Measurements from ENCODE around the gene NOS1. TPM values are rescaled to one million over a fixed set of nuclear protein-coding genes. Genes with fewer than 3 reads are reported as not detected.

NOS1 gene
- total and polyA plus RNA-seq, 10 donors: 0.03 to 0.22 (median 0.04) TPM; not detected in 6

- no peak for DNase-seq
- intact Hi-C loops (cut with DNase I; ENCODE audit: low total_unique reads): no loop called here
- TF ChIP-seq CTCF (IDR thresholded peaks at IDR 0.05 in 8 of 11, conservative IDR thresholded peaks at IDR 0.05 in 3 of 11) (no peak), POLR2AphosphoS5 (IDR thresholded peaks at IDR 0.05) (no peak)
These were observed 16.7 kb downstream of the NOS1 start for GRCh38 chr12:117344716-117345115.

GRCh38 chr12:117343849-117344248, 17.6 kb downstream of the NOS1 start:
- TF ChIP-seq CTCF (IDR thresholded peaks at IDR 0.05 in 8 of 11, conservative IDR thresholded peaks at IDR 0.05 in 3 of 11) (no peak), POLR2AphosphoS5 (IDR thresholded peaks at IDR 0.05) (no peak), POLR2A (IDR thresholded peaks at IDR 0.05) (no peak)
- no peak overlapping the region for H3K27ac ChIP-seq
- peaks cover 0 to 11% (median 3%) of the 10 kb centered on the region in 8 donors for H3K9me3 ChIP-seq
- no peaks in the 10 kb centered on the region for H3K4me1 ChIP-seq
- no peak for DNase-seq
- H3K27me3 ChIP-seq (replicated peaks in 1 of 7): peaks cover 0 to 24% (median 0%) of the 10 kb centered on the region in 7 donors
- no peak overlapping the region for H3K4me3 ChIP-seq
- 71 to 94% (median 84%) methylated on average over 1 of the region's 1 CpG for WGBS, 5 donors
- intact Hi-C loops (cut with DNase I; ENCODE audit: low total_unique reads): no loop called here
- no peaks in the 10 kb centered on the region for H3K36me3 ChIP-seq

More at GRCh38 chr12:117344716-117345115, 16.7 kb downstream of the NOS1 start:
- Histone ChIP-seq H3K4me3 (no peak overlapping the region), H3K4me1 (no peaks in the 10 kb centered on the region), H3K36me3 (no peaks in the 10 kb centered on the region), H3K9me3 (peaks cover 0 to 11% (median 3%) of the 10 kb centered on the region in 8 donors), H3K27me3 (replicated peaks in 1 of 7) (peaks cover 0 to 24% (median 0%) of the 10 kb centered on the region in 7 donors), H3K27ac (no peak overlapping the region)
- WGBS, 5 donors: 85 to 93% (median 92%) methylated on average over 4 to 5 of the region's 5 CpGs

- Histone ChIP-seq H3K27me3 (replicated peaks in 1 of 7) (peaks cover 0 to 26% (median 0%) of the 10 kb centered on the region in 7 donors), H3K36me3 (no peaks in the 10 kb centered on the region), H3K4me1 (no peaks in the 10 kb centered on the region), H3K27ac (no peak overlapping the region), H3K9me3 (peaks cover 0 to 11% (median 3%) of the 10 kb centered on the region in 8 donors), H3K4me3 (no peak overlapping the region)
- WGBS, 5 donors: 32 to 49% (median 39%) methylated on average over 4 of the region's 4 CpGs
- intact Hi-C loops (cut with DNase I; ENCODE audit: low total_unique reads): no loop called here
- DNase-seq: no peak
- no peak for TF ChIP-seq CTCF (IDR thresholded peaks at IDR 0.05 in 8 of 11, conservative IDR thresholded peaks at IDR 0.05 in 3 of 11)
- TF ChIP-seq POLR2AphosphoS5 (IDR thresholded peaks at IDR 0.05): no peak
- no peak for TF ChIP-seq POLR2A (IDR thresholded peaks at IDR 0.05)
These were observed 18.1 kb downstream of the NOS1 start for GRCh38 chr12:117343296-117343695.

GRCh38 chr12:117342682-117343081, 18.7 kb downstream of the NOS1 start:
- Histone ChIP-seq H3K27ac (no peak overlapping the region), H3K36me3 (no peaks in the 10 kb centered on the region), H3K27me3 (replicated peaks in 1 of 7) (peaks cover 0 to 32% (median 0%) of the 10 kb centered on the region in 7 donors), H3K9me3 (peaks cover 0 to 11% (median 3%) of the 10 kb centered on the region in 8 donors), H3K4me3 (no peak overlapping the region), H3K4me1 (no peaks in the 10 kb centered on the region)
- intact Hi-C loops (cut with DNase I; ENCODE audit: low total_unique reads): no loop called here
- no peak for TF ChIP-seq CTCF (IDR thresholded peaks at IDR 0.05 in 8 of 11, conservative IDR thresholded peaks at IDR 0.05 in 3 of 11)
- no peak for TF ChIP-seq POLR2A (IDR thresholded peaks at IDR 0.05)
- TF ChIP-seq POLR2AphosphoS5 (IDR thresholded peaks at IDR 0.05): no peak
- WGBS, 5 donors: 4 to 18% (median 12%) methylated on average over 2 of the region's 2 CpGs
- no peak for DNase-seq
